ENCODE data around the gene AGAP9.
"Not testable (repeated sequence)": the region's sequence is repeated elsewhere in the genome, so short reads cannot be mapped to it uniquely, and the experiment has no call there.

The AGAP9 gene

GRCh38 chr10:47462577-47463358 is 60.7 kb downstream of the AGAP9 start:
- not testable (repeated sequence) for DNase-seq (ENCODE audit: low read depth); H3K4me3 ChIP-seq (ENCODE audit: low read depth, low read length)

DNA sequence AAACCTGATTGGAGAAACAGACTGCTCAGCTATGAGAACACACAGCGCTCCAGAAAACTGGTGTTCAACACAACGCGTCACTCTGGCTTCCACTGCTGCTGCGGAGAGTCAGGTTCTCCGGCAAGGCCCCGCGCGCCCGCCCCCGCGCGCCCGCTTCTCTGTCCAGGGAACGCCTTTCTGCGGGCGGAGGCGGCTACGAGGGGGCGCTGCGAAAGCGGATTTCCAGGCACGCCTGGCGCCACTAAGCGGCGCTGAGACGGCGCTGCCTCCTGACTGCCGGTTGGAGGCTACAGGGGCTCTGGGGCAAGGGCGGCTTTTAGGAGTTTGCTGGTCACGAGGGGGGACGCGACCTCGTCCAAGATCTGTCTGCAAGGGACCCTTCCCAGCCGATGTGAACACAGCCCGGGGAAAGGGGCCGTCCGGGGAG is 62.2 kb downstream of the AGAP9 start:
- H3K4me3 ChIP-seq (ENCODE audit: low read depth, low read length) = peak overlapping the region; percentile 7
- DNase-seq (ENCODE audit: low read depth) = peak; percentile 45

DNA sequence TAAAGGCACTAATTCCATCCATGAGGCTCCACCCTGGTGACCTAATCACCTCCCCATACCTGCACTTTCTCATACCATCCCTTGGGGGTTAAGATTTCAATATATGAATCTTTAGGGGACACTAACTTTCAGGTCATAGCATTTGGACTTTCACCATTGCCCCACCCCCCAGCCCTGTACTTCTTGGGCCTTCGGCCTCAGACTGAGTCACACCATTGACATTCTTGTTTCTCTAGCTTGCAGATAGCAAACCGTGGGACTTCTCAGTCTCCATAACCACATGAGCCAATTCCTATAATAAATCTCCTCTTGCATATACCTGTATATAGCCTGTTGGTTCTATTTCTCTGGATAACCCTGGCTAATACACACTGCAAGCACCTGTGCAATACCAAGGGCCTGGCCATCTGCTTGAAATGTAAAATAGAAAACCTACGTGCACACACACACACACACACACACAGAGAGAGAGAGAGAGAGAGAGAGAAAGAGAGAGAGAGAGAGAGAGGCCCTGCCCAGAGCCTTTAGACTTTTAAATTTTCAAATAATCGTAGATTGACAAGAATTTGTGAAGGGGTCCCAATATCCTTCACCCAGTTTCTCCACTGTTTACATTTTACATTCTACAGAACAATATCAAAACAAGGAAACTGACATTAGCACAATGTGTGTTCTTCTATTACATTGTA is 64.8 kb downstream of the AGAP9 start:
- DNase-seq (ENCODE audit: low read depth) = peak; percentile 41
- H3K4me3 ChIP-seq (ENCODE audit: low read depth, low read length) = no peak overlapping the region

GRCh38 chr10:47457826-47458225 is 65.6 kb downstream of the AGAP9 start:
- no peak overlapping the region for H3K4me3 ChIP-seq (ENCODE audit: low read depth, low read length)

DNA sequence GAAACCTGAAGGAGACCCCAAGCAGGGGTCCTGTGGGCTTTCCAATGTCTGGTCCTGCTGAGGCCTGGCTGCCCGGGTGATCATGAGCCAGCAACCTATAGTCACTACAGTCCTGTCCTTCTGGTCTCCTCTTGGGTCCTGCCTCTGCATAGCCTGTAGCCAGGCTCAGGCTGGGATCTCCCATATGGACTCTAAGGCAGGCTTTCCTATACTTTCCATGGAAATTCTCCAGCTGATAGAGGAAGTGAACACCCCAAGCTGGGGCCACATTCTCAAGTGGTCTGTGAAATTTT is 66.0 kb downstream of the AGAP9 start:
- H3K4me3 ChIP-seq (ENCODE audit: low read depth, low read length) = no peak overlapping the region
- DNase-seq (ENCODE audit: low read depth) = no peak

More at GRCh38 chr10:47457826-47458225, 65.6 kb downstream of the AGAP9 start:
- no peak for DNase-seq (ENCODE audit: low read depth)

DNA sequence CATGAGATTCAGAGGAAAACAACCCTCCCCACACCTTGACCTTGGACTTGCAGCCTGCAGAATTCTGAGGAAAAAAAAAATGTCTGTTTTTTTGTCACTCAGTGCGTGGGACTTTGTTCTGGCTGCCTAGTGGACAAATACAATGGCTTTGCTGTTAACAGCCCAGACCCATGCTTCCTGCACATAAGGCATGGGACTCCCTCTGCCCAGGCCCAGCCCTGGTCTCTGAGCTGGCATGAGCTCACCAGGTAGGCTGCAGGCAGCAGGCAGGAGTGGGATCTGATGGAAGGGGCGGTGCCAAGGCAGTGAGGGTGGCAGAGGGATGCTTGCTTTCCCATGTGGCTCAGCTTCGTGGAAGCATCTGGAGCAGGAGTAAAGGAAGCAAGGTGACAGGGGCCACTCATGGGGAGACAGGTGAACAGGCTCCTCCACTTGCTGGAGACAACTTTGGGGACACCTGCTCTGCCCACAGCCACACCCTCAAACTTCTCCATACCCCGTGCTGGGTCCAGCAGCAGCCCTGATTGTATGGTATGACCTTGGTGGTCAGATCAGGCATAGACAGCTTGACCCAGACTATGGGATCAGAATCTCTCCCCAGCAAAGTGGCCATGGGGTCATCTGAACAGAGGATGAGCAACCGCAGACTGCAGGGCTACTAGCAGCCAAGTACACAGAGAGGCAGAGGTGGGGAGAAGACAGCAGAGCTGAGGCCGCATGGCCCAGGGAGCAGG is 66.5 kb downstream of the AGAP9 start:
- DNase-seq (ENCODE audit: low read depth) = no peak
- no peak overlapping the region for H3K4me3 ChIP-seq (ENCODE audit: low read depth, low read length)

DNA sequence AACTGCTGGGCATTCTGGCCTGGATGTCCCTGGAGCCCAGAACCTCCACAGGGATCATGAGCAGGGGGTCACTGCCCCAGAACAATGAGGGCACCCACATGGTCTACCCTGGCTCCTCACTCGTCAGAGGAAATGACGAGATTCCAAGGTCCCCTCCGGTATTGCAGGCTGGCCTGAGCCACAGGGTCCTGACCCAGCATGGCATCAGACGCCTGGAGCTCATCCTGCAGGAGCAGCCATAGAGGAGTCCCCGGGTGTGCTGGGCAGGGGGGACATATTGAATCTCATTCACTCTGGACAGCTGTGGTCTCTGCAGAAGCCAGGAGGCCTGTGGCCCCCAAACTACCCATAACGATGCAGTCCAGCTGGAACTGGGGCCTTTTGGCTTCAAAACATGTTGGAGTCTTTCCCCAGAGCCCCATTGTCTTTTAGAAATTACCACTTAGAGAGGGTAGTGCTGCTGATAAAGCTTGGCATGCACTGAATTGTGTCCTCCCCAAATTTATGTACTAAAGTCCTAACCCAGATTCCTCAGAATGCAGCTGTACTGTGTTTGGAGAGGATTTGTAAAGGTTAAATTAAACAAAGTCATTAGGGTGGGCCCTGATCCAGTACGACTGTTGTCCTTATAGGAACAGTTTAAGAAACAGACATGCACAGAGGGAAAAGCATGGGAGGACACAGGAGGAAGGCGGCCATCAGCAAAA is 67.2 kb downstream of the AGAP9 start:
- no peak overlapping the region for H3K4me3 ChIP-seq (ENCODE audit: low read depth, low read length)
- DNase-seq (ENCODE audit: low read depth) = no peak

DNA sequence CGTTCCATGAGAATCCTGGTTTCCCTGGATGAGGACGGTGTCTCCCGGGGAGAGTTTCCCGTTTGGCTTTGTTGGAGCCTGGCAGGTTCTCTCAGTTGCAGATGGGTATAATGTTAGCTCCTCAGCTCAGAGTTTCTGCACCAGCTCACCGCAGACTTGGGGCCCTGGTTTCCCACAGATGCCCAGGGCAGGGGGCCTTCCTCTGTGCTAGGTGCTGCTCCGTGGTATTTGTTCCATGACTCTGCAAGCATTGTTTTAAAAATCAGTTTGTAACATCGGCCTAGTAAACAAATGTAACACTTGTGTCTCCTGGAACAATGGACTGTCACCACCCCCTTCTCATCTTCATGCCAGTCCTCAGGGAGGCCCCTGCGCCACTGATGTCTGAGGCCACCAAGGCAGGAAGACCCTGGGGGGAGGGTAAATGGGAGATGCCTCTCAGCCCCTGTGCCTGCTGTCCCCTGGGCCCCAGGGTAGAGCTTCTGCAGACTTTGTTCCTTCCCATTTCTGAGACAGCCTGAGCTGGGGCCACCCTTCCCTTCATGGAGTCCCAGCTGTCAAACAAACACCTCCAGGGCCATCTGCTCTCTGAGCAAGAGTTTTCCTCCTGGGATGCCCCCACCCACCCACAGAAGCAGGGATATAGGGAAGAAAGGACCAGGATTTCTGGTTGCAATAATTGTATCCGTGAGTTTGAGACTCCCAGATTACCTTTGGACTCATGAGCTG is 67.9 kb downstream of the AGAP9 start:
- not testable (repeated sequence) for H3K4me3 ChIP-seq (ENCODE audit: low read depth, low read length); DNase-seq (ENCODE audit: low read depth)

DNA sequence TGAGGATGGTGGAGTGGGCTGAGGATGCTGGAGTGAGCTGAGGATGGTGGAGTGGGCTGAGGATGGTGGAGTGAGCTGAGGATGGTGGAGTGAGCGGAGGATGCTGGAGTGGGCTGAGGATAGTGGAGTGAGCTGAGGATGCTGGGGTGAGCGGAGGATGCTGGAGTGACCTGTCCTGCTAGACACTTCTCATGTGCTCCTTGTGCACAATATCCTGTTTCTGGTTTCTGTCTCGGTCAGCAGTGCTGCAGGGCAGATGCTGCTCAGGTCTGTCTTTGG is 68.7 kb downstream of the AGAP9 start:
- no peak for DNase-seq (ENCODE audit: low read depth)
- H3K4me3 ChIP-seq (ENCODE audit: low read depth, low read length) = no peak overlapping the region

DNA sequence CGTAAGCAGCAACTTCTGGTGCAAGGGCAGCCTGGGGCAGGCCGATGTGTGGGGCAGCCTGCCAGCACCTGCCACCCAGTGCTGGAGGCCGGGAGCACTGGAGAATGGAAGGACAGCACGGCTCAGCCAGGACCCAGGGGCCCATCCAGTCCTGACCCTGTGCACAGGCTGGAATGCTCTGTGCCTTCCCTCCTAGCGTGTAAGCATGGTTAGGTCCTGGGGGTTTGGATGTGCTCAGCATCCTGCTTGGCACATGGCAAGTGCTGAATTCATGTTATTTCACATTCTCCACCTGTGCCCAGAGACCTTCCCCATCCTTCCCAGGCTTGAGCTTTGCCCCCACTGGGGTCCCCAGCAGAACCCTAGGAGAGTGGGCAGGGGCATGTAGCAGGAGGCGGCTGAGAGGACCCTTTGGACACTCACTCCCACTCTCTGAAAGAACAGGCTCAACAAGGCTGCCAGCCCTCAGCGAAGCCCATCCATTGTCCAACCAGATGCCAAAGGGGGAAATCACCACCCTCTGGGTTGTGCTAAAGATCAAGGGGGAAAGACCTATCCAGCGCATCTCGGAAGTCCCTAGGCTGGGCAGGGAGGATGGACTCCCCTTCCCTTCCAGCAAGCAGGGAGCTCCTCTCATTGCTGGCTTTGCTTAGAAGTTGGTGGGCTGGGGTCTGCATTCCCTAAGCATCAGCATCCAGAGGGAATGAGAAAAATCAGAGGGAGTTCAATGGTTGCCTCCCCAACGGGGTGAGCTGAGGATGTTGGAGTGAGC is 69.2 kb downstream of the AGAP9 start:
- no peak overlapping the region for H3K4me3 ChIP-seq (ENCODE audit: low read depth, low read length)
- no peak for DNase-seq (ENCODE audit: low read depth)

GRCh38 chr10:47453141-47454007 is 70.1 kb downstream of the AGAP9 start:
- no peak overlapping the region for H3K4me3 ChIP-seq (ENCODE audit: low read depth, low read length)
- DNase-seq (ENCODE audit: low read depth) = no peak

GRCh38 chr10:47452495-47453140 is 70.8 kb downstream of the AGAP9 start:
- no peak for DNase-seq (ENCODE audit: low read depth)
- no peak overlapping the region for H3K4me3 ChIP-seq (ENCODE audit: low read depth, low read length)

DNA sequence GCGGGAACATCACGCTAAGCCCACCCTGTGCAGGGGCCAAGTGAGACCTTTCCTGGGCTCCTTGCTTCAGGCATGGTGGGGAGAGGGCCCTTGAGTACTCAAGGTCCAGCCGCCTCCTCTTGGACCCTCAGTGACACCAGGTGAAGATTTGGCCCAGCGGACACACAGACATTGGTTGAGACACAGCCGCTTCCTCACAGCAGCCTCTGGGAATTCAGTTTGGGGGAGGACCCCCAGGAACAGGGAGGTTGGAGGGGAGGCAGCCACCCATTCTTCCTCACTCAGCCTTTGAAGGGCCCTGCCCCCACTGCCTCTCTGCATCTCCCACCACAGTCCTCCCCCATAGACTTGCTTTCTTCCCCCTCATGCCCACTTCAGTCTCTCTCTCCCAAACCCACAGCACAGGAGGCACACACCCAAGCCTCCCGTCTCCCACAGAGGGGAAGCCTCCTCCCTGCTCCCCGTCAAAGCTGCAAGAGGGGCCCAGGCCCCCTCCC is 71.4 kb downstream of the AGAP9 start:
- H3K4me3 ChIP-seq (ENCODE audit: low read depth, low read length) = no peak overlapping the region
- no peak for DNase-seq (ENCODE audit: low read depth)
